ENCODE data around the gene ADAMTSL2. TPM values are rescaled to one million over a fixed set of nuclear protein-coding genes. Genes with fewer than 3 reads are reported as not detected.

The ADAMTSL2 gene
- total RNA-seq, 1 donor from 2014 or later: 0.16 TPM

DNA sequence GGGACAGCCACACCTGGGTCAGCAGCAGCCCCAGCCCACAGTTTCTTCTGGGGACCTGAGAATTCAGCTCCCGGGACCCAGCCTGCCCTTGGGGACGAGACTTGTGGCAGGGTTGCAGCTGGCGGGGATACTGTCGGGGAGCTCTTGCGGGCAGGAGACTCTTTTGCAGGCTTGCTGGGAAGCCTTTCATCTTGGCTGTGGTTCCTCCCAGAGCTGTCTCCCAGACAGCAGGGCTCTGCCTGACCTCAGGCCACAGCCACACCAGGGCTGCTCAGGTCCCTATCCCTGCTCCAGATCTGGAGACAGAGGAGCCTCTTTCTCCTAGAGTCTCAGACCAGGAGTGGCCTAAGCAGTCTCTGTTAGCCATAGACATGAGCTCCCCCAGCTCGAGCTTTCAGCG lies 5.0 kb upstream of the ADAMTSL2 start:
- Mint-ChIP-seq H3K9me3 (no peaks in the 10 kb centered on the region), H3K4me3 (no peak overlapping the region), H3K4me1 (peaks cover 24% of the 10 kb centered on the region), H3K27ac (ENCODE audit: unreplicated experiment) (no peak overlapping the region), H3K36me3 (ENCODE audit: low read depth) (no peaks in the 10 kb centered on the region), H3K27me3 (ENCODE audit: low read depth) (peaks cover 23% of the 10 kb centered on the region)
- no peak for DNase-seq (ENCODE audit: low read depth, low spot score)
- TF ChIP-seq, protein P1, sequence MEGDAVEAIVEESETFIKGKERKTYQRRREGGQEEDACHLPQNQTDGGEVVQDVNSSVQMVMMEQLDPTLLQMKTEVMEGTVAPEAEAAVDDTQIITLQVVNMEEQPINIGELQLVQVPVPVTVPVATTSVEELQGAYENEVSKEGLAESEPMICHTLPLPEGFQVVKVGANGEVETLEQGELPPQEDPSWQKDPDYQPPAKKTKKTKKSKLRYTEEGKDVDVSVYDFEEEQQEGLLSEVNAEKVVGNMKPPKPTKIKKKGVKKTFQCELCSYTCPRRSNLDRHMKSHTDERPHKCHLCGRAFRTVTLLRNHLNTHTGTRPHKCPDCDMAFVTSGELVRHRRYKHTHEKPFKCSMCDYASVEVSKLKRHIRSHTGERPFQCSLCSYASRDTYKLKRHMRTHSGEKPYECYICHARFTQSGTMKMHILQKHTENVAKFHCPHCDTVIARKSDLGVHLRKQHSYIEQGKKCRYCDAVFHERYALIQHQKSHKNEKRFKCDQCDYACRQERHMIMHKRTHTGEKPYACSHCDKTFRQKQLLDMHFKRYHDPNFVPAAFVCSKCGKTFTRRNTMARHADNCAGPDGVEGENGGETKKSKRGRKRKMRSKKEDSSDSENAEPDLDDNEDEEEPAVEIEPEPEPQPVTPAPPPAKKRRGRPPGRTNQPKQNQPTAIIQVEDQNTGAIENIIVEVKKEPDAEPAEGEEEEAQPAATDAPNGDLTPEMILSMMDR (conservative IDR thresholded peaks at IDR 0.05): no peak

DNA sequence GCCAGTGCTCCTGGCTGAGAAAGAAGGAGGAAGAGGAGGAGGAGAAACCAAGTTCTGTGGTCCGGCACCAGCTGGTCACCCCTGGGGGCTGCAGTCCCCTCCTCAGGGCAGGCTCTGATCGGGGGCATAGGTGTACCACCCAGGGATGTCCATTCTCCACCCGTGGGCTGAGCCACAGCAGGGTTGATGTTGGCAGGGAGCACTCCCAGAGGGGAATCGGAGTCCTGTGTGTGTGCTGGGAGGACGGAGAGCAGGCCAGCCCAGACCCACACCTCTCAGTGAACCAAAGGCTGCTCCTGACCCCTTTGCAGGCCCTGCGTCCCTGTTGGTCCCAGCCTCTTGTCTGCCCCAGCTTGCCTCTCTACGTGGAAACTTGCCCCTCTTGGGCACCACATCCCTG lies 4.6 kb upstream of the ADAMTSL2 start:
- no peak for DNase-seq (ENCODE audit: low read depth, low spot score)
- Mint-ChIP-seq H3K27ac (ENCODE audit: unreplicated experiment) (no peak overlapping the region), H3K27me3 (ENCODE audit: low read depth) (peaks cover 23% of the 10 kb centered on the region), H3K4me3 (no peak overlapping the region), H3K4me1 (peaks cover 24% of the 10 kb centered on the region), H3K9me3 (no peaks in the 10 kb centered on the region), H3K36me3 (ENCODE audit: low read depth) (no peaks in the 10 kb centered on the region)
- TF ChIP-seq, protein P1 (conservative IDR thresholded peaks at IDR 0.05): no peak

DNA sequence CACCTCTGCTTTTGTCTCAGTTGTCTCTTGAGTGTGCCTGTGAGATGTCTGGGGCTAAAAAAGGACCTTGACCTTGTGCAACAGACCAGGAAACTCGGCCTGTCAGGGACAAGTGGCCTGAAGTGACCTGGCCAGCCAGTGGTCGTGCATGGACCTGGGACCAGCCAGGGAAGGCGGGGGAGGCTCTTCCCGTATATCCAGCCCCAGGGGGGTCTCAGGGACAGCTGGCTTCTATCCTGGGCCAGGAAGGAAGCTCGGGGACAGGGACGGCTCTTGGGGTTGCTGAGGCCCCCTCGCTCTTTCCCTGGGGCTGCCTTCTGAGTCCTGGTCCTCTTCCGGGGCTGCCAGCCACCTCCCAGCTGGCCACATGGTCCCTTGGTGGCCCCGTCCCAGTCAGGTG lies 3.2 kb upstream of the ADAMTSL2 start:
- H3K9me3 Mint-ChIP-seq: no peaks in the 10 kb centered on the region
- H3K36me3 Mint-ChIP-seq (ENCODE audit: low read depth): no peaks in the 10 kb centered on the region
- H3K27me3 Mint-ChIP-seq (ENCODE audit: low read depth): peaks cover 22% of the 10 kb centered on the region
- H3K4me3 Mint-ChIP-seq: no peak overlapping the region
- DNase-seq (ENCODE audit: low read depth, low spot score): no peak
- H3K27ac Mint-ChIP-seq (ENCODE audit: unreplicated experiment): no peak overlapping the region
- peaks cover 18% of the 10 kb centered on the region for H3K4me1 Mint-ChIP-seq
- TF ChIP-seq, protein P1 (conservative IDR thresholded peaks at IDR 0.05): no peak

DNA sequence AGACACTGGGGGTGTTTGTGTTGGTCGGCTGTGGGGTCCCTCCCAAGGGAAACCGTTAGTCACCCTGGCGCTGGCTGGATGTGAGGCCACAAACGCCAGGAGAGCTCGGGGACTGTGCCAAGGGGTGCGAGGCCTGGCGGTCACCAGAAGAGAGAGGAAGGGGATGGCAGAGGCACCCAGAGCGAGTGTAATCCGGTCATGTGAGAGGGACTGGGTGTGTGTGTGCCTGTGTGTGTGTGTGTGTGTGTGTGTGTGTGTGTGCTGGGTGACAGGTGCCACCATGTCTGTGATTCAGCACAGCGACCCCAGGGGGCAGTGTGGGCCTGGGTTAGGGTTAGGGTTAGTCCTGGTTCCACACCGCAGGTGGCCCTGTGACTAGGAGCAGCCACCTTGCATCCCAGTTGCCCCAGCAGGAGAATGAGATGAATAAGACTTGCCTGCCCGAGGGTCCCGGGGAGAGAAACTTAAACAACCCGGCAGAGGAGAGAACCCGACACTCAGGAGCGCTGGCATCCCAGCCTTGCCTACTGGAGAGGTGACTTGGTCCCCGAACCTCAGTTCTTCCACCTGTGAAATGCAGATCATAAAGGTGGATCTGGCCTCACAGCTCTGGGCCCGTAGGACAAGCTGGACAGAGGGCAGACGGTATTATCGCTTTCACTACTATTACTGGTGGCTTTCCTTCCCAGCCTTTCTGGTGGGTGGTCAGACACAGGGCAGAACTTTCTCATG lies 1.4 kb upstream of the ADAMTSL2 start:
- Mint-ChIP-seq H3K27ac (ENCODE audit: unreplicated experiment) (peak overlapping the region; percentile 43), H3K4me1 (peaks cover 6% of the 10 kb centered on the region), H3K36me3 (ENCODE audit: low read depth) (no peaks in the 10 kb centered on the region), H3K4me3 (peak overlapping the region; percentile 28), H3K27me3 (ENCODE audit: low read depth) (peaks cover 11% of the 10 kb centered on the region), H3K9me3 (no peaks in the 10 kb centered on the region)
- TF ChIP-seq, protein P1 (conservative IDR thresholded peaks at IDR 0.05): peak; percentile 62
- peak; percentile 71 for DNase-seq (ENCODE audit: low read depth, low spot score)

DNA sequence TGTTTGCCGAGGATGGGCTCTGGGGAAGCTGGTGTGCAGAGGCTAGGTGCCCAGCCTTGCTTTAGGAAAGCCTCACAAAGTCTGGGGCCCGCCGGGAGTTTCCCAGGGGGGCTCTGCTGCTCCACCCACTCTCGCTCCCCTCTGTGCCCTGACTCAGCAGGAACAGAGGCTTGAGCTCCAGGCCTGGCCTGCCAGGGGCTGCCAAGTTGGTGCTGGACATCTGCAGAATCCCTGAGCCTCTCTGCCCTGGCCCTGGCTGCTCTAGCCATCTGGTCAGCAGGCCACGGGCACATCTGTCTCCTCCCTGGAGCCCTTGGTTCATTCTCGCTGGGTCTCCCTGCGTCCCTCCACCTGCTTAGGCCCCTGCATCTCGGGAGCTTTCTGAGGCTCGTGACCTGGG lies 647 bp upstream of the ADAMTSL2 start:
- no peak for DNase-seq (ENCODE audit: low read depth, low spot score)
- H3K27ac Mint-ChIP-seq (ENCODE audit: unreplicated experiment): no peak overlapping the region
- H3K36me3 Mint-ChIP-seq (ENCODE audit: low read depth): no peaks in the 10 kb centered on the region
- no peak overlapping the region for H3K4me3 Mint-ChIP-seq
- H3K27me3 Mint-ChIP-seq (ENCODE audit: low read depth): peaks cover 11% of the 10 kb centered on the region
- peaks cover 6% of the 10 kb centered on the region for H3K4me1 Mint-ChIP-seq
- TF ChIP-seq, protein P1 (conservative IDR thresholded peaks at IDR 0.05): no peak
- no peaks in the 10 kb centered on the region for H3K9me3 Mint-ChIP-seq
